Gastroesophageal sphincter (tissue), 4 donors: Measurements from ENCODE around the gene EPHB6. TPM values are rescaled to one million over a fixed set of nuclear protein-coding genes. Genes with fewer than 3 reads are reported as not detected.

Experiments used
- ATAC-seq: fragments of 150-250 bp; one replicate; pipeline ENCODE4 v1.9.1; 2016; ENCODE audit warnings: mild to moderate bottlenecking, moderate library complexity
- H3K27ac ChIP-seq, 4 donors: fragments of 200-600 bp; sonication (generic) in 3 of 4; 1 replicate in 3 of 4; 2 replicates in 1 of 4; pipeline ENCODE4 v1.5.1; 2016 to 2019
- H3K27me3 ChIP-seq: fragments of 200-600 bp; sonication (generic); one replicate; pipeline ENCODE4 v1.5.1; 2019
- H3K36me3 ChIP-seq, 2 donors: fragments of 200-600 bp; sonication (generic); one replicate each; pipeline ENCODE4 v1.5.1; 2019; ENCODE audit warnings: control low read depth in 1 of 2
- H3K4me1 ChIP-seq, 3 donors: fragments of 200-600 bp; sonication (generic); 1 replicate in 2 of 3; 2 replicates in 1 of 3; pipeline ENCODE4 v1.5.1; 2016 to 2019; ENCODE audit warnings: control low read depth in 2 of 3
- H3K4me3 ChIP-seq, 2 donors: fragments of 200-600 bp; sonication (generic); one replicate each; pipeline ENCODE4 v1.5.1; 2019; ENCODE audit warnings: mild to moderate bottlenecking in 1 of 2, moderate library complexity in 1 of 2
- H3K9me3 ChIP-seq, 3 donors: fragments of 200-600 bp; sonication (generic); one replicate each; pipeline ENCODE4 v1.5.1; 2017 to 2019; ENCODE audit warnings: control low read depth in 2 of 3
- CTCF ChIP-seq, 4 experiments: fragments of 200-600 bp in 2 of 4; fragments of 450-650 bp in 2 of 4; sonication (generic) in 1 of 4; IDR thresholded peaks; one replicate each; pipeline ENCODE4 v1.5.1; 2017 to 2019; ENCODE audit warnings: antibody characterized with exemption in 4 of 4, mild to moderate bottlenecking in 2 of 4, moderate library complexity in 2 of 4
- EP300 ChIP-seq: sonication (generic); formaldehyde crosslinking; IDR thresholded peaks from one replicate; pipeline ENCODE4 v1.6.1; 2017; ENCODE audit warnings: antibody characterized with exemption, mild to moderate bottlenecking
- POLR2A ChIP-seq, 2 donors: fragments of 450-650 bp; IDR thresholded peaks; one replicate each; pipeline ENCODE4 v1.6.1; 2017; ENCODE audit warnings: antibody characterized with exemption in 2 of 2, mild to moderate bottlenecking in 2 of 2, moderate library complexity in 1 of 2
- POLR2AphosphoS5 ChIP-seq: sonication (generic); formaldehyde crosslinking; IDR thresholded peaks from one replicate; pipeline ENCODE4 v1.6.1; 2017; ENCODE audit warnings: antibody characterized with exemption
- WGBS, 2 donors: methylation state at CpG; one replicate each; pipeline ENCODE4 v1.1.5; 2018; ENCODE audit warnings: low coverage in 1 of 2; 5-methylcytosine and 5-hydroxymethylcytosine counted together
- total RNA-seq, 4 donors: library from RNA; depleted of rRNA; stranded (reverse); fragments of >200 nt; gene quantifications; one replicate each; pipeline ENCODE4 v1.1.0, GENCODE V29; 2016

Gene EPHB6
- total RNA-seq, 4 donors from 2014 or later: 6.0 to 22.1 (median 9.7) TPM

- H3K27me3 ChIP-seq: peaks cover 38% of the 10 kb centered on the region
- no peaks in the 10 kb centered on the region for H3K36me3 ChIP-seq
- no peak overlapping the region for H3K4me3 ChIP-seq
- no peak overlapping the region for H3K27ac ChIP-seq
- H3K4me1 ChIP-seq: no peaks in the 10 kb centered on the region
- no peak for ATAC-seq
- WGBS, 2 donors: no CpG with 5 or more reads among the region's 14 CpGs
- H3K9me3 ChIP-seq: no peaks in the 10 kb centered on the region
- TF ChIP-seq POLR2AphosphoS5: no peak
- TF ChIP-seq CTCF (IDR thresholded peaks at IDR 0.05): no peak
- no peak for TF ChIP-seq POLR2A (IDR thresholded peaks at IDR 0.05)
- TF ChIP-seq EP300: no peak
Measured at GRCh38 chr7:142875456-142875855, 20.6 kb downstream of the EPHB6 start.

GRCh38 chr7:142876236-142876960 lies 21.5 kb downstream of the EPHB6 start:
- 59% methylated on average over 5 of the region's 9 CpGs; no CpG with 5 or more reads in 1 of the 2 donors for WGBS, 2 donors
- no peak for TF ChIP-seq POLR2AphosphoS5
- no peak overlapping the region for H3K27ac ChIP-seq
- H3K9me3 ChIP-seq: no peaks in the 10 kb centered on the region
- no peaks in the 10 kb centered on the region for H3K4me1 ChIP-seq
- H3K36me3 ChIP-seq: no peaks in the 10 kb centered on the region
- H3K27me3 ChIP-seq: peaks cover 47% of the 10 kb centered on the region
- no peak overlapping the region for H3K4me3 ChIP-seq
- no peak for ATAC-seq

- 40% methylated on average over 1 to 2 of the region's 18 CpGs for WGBS, 2 donors
- TF ChIP-seq CTCF (IDR thresholded peaks at IDR 0.05) (no peak), POLR2AphosphoS5 (no peak), POLR2A (IDR thresholded peaks at IDR 0.05) (no peak), EP300 (no peak)
- no peak for ATAC-seq
- no peak overlapping the region for H3K4me3 ChIP-seq
- no peaks in the 10 kb centered on the region for H3K36me3 ChIP-seq
- no peaks in the 10 kb centered on the region for H3K4me1 ChIP-seq
- no peak overlapping the region for H3K27ac ChIP-seq
- H3K9me3 ChIP-seq: no peaks in the 10 kb centered on the region
- H3K27me3 ChIP-seq: peaks cover 56% of the 10 kb centered on the region
Measured at GRCh38 chr7:142876991-142877910, 22.4 kb downstream of the EPHB6 start.

- Histone ChIP-seq H3K27ac (no peak overlapping the region), H3K4me3 (no peak overlapping the region), H3K27me3 (peaks cover 65% of the 10 kb centered on the region), H3K36me3 (no peaks in the 10 kb centered on the region), H3K4me1 (no peaks in the 10 kb centered on the region), H3K9me3 (no peaks in the 10 kb centered on the region)
- WGBS, 2 donors: 60 to 100% methylated on average over 1 to 3 of the region's 3 CpGs
- ATAC-seq: no peak
- TF ChIP-seq POLR2AphosphoS5: no peak
- no peak for TF ChIP-seq CTCF (IDR thresholded peaks at IDR 0.05)
- TF ChIP-seq POLR2A (IDR thresholded peaks at IDR 0.05): no peak
- TF ChIP-seq EP300: no peak
Measured at GRCh38 chr7:142878315-142878714, 23.4 kb downstream of the EPHB6 start.

GRCh38 chr7:142879060-142879459 lies 24.2 kb downstream of the EPHB6 start:
- ATAC-seq: no peak
- no peak overlapping the region for H3K4me3 ChIP-seq
- 84 to 86% methylated on average over 5 of the region's 5 CpGs for WGBS, 2 donors
- H3K9me3 ChIP-seq: no peaks in the 10 kb centered on the region
- H3K27ac ChIP-seq: no peak overlapping the region
- TF ChIP-seq CTCF (IDR thresholded peaks at IDR 0.05) (no peak), POLR2AphosphoS5 (no peak)
- no peaks in the 10 kb centered on the region for H3K4me1 ChIP-seq
- peaks cover 72% of the 10 kb centered on the region for H3K27me3 ChIP-seq
- H3K36me3 ChIP-seq: no peaks in the 10 kb centered on the region
